Natural killer cell (primary cell): Measurements from ENCODE around the gene SMPD3. TPM values are rescaled to one million over a fixed set of nuclear protein-coding genes. Genes with fewer than 3 reads are reported as not detected.

Experiments
- ATAC-seq, 3 donors: fragments of 150-1000 bp in 2 of 3; fragments of 200-7000 bp in 1 of 3; cut with Tn5 transposase; 1 replicate in 1 of 3; 2 replicates in 2 of 3; pipeline ENCODE4 v1.10.0; 2021; ENCODE audit warnings: mild to moderate bottlenecking in 2 of 3, moderate library complexity in 2 of 3
- DNase-seq, 2 donors: peaks; one replicate each; pipeline versions ENCODE4 v3.0.0 to v3.0.0-alpha.2; 2013 to 2021; ENCODE audit warnings: mixed read lengths in 1 of 2
- H3K27ac ChIP-seq: one replicate; pipeline ENCODE4 v1.5.1; 2013; ENCODE audit warnings: mild to moderate bottlenecking, low read length
- H3K27me3 ChIP-seq: one replicate; pipeline ENCODE4 v1.6.1; 2013; ENCODE audit warnings: low read length; ENCODE audit not compliant: control insufficient read depth, insufficient read depth
- H3K36me3 ChIP-seq: one replicate; pipeline ENCODE4 v1.6.1; 2013; ENCODE audit warnings: low read length; ENCODE audit not compliant: control insufficient read depth, insufficient read depth
- H3K4me1 ChIP-seq: one replicate; pipeline ENCODE4 v1.6.1; 2013; ENCODE audit warnings: low read length; ENCODE audit not compliant: control insufficient read depth, insufficient read depth
- H3K4me3 ChIP-seq: one replicate; pipeline ENCODE4 v1.5.1; 2013; ENCODE audit warnings: low read length
- H3K9me3 ChIP-seq: one replicate; pipeline ENCODE4 v1.6.1; 2013; ENCODE audit warnings: low read length; ENCODE audit not compliant: control insufficient read depth, insufficient read depth
- H3K27ac Mint-ChIP-seq, 2 donors: one replicate each; pipeline ENCODE4 v1.8.0; 2022; ENCODE audit warnings: mild to moderate bottlenecking in 2 of 2, mixed read lengths in 2 of 2, moderate library complexity in 1 of 2
- H3K27me3 Mint-ChIP-seq, 2 donors: one replicate each; pipeline ENCODE4 v1.8.0; 2022; ENCODE audit warnings: low read depth in 2 of 2, mixed read lengths in 2 of 2
- H3K36me3 Mint-ChIP-seq: one replicate; pipeline ENCODE4 v1.8.0; 2022; ENCODE audit warnings: mixed read lengths
- H3K4me1 Mint-ChIP-seq, 2 donors: one replicate each; pipeline ENCODE4 v1.8.0; 2022; ENCODE audit warnings: mixed read lengths in 2 of 2
- H3K4me3 Mint-ChIP-seq: one replicate; pipeline ENCODE4 v1.8.0; 2022; ENCODE audit warnings: mild to moderate bottlenecking, moderate library complexity, mixed read lengths
- H3K9me3 Mint-ChIP-seq, 2 donors: one replicate each; pipeline ENCODE4 v1.8.0; 2022; ENCODE audit warnings: mixed read lengths in 2 of 2
- WGBS: methylation state at CpG from one replicate; pipeline ENCODE4 v1.1.7; 2013; ENCODE audit warnings: missing lambda C conversion rate; ENCODE audit not compliant: insufficient coverage; 5-methylcytosine and 5-hydroxymethylcytosine counted together
- intact Hi-C: fragments of 100-400 bp; cut with micrococcal nuclease; formaldehyde crosslinking; loops from one replicate; pipeline ENCODE4 v1.14.2; 2022
- total RNA-seq, 4 donors: library from RNA; stranded (reverse); fragments of 120-200 nt in 1 of 4; gene quantifications; one replicate each; pipeline versions ENCODE4 v1.2.3 to v1.2.4, GENCODE V29; 2013 to 2022
- TF ChIP-seq, protein P1 (sequence below): fragments of 200-600 bp; IDR thresholded peaks from one replicate; pipeline ENCODE4 v1.8.0; 2022; ENCODE audit warnings: antibody characterized with exemption

The SMPD3 gene
- total RNA-seq, 3 donors from 2014 or later (not counting 1 experiment from before 2014, with no cell fraction given), result 2.4 to 13.3 (median 3.2) TPM

DNA sequence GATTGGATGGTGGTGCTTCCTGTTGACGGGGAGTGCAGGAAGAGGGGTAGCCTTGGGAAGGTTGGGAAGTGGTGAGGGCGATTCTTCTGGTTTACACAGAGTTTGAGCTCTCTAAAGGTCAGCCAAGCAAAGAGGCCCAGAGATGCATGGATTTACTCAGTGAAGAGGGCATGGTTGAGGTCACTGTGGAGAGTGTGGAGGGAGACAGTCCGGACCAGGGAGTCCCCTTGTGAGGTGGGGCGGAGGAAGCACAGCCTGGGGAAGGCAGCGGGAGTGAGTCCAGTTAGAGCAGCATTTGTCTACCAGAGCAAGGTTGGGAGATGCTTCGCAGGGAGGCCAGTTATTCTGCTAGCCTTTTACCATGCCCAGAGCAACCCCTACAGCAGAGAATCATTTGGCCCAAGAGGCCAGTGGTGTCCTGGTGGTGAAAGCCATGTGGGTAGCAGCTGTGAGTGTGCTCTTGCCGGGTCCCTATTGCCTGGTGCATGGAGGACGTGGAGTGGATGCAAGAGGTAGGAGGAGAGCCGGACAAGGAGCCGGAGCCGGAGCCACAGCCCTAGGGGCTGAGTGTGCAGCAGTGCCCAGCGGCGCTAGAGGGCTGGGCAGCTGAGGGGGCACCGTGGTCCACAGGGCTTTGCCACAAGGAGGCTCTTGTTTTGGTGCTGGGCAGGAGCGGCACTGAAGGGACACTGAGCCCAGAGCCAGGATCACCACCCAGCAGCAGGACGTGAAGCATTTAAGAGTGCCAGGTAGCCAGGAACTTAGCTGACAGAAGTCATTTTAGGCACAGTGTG, 109.8 kb downstream of the SMPD3 start:
- Histone ChIP-seq H3K27ac (no peak overlapping the region), H3K9me3 (no peaks in the 10 kb centered on the region), H3K4me3 (no peak overlapping the region), H3K4me1 (no peaks in the 10 kb centered on the region), H3K36me3 (peaks cover 57% of the 10 kb centered on the region), H3K27me3 (no peaks in the 10 kb centered on the region)
- Mint-ChIP-seq H3K27ac (no peak overlapping the region), H3K27me3 (no peaks in the 10 kb centered on the region), H3K36me3 (peaks cover 7% of the 10 kb centered on the region), H3K4me1 (no peaks in the 10 kb centered on the region), H3K9me3 (no peaks in the 10 kb centered on the region), H3K4me3 (no peak overlapping the region)
- WGBS, result 98% methylated on average over 16 of the region's 16 CpGs
- TF ChIP-seq, protein P1, sequence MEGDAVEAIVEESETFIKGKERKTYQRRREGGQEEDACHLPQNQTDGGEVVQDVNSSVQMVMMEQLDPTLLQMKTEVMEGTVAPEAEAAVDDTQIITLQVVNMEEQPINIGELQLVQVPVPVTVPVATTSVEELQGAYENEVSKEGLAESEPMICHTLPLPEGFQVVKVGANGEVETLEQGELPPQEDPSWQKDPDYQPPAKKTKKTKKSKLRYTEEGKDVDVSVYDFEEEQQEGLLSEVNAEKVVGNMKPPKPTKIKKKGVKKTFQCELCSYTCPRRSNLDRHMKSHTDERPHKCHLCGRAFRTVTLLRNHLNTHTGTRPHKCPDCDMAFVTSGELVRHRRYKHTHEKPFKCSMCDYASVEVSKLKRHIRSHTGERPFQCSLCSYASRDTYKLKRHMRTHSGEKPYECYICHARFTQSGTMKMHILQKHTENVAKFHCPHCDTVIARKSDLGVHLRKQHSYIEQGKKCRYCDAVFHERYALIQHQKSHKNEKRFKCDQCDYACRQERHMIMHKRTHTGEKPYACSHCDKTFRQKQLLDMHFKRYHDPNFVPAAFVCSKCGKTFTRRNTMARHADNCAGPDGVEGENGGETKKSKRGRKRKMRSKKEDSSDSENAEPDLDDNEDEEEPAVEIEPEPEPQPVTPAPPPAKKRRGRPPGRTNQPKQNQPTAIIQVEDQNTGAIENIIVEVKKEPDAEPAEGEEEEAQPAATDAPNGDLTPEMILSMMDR, result no peak
- ATAC-seq (no peak), DNase-seq (no peak)
- intact Hi-C loops, result no loop called here

DNA sequence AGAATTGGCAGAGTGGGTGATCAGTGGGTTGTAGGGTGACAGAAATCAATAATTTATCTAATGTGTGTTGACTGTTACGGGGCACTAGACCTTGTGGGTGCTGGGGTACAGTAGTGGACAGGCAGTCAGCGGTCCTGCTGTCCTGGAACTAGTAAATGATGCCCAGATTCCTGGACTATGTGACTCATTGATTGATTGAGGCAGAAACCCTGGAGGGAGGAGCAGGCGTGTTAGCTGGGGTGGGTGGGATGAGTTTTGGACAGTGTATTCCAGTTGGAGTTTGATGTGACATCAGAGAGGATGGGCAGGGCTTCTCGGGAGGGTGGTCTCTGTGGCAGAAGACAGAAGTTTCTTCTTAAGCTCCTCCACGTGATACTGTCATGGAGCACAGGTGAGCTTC, 113.1 kb downstream of the SMPD3 start:
- no peak overlapping the region for H3K4me3 Mint-ChIP-seq
- WGBS, result 97% methylated on average over 4 of the region's 5 CpGs
- H3K27me3 Mint-ChIP-seq, result no peaks in the 10 kb centered on the region
- Histone ChIP-seq H3K4me1 (no peaks in the 10 kb centered on the region), H3K4me3 (no peak overlapping the region), H3K9me3 (no peaks in the 10 kb centered on the region), H3K27me3 (no peaks in the 10 kb centered on the region), H3K27ac (no peak overlapping the region), H3K36me3 (peaks cover 48% of the 10 kb centered on the region)
- ATAC-seq (no peak), DNase-seq (no peak)
- intact Hi-C loops, result no loop called here
- H3K36me3 Mint-ChIP-seq, result no peaks in the 10 kb centered on the region
- no peaks in the 10 kb centered on the region for H3K4me1 Mint-ChIP-seq
- H3K9me3 Mint-ChIP-seq, result no peaks in the 10 kb centered on the region
- TF ChIP-seq, protein P1, result no peak
- H3K27ac Mint-ChIP-seq, result no peak overlapping the region

DNA sequence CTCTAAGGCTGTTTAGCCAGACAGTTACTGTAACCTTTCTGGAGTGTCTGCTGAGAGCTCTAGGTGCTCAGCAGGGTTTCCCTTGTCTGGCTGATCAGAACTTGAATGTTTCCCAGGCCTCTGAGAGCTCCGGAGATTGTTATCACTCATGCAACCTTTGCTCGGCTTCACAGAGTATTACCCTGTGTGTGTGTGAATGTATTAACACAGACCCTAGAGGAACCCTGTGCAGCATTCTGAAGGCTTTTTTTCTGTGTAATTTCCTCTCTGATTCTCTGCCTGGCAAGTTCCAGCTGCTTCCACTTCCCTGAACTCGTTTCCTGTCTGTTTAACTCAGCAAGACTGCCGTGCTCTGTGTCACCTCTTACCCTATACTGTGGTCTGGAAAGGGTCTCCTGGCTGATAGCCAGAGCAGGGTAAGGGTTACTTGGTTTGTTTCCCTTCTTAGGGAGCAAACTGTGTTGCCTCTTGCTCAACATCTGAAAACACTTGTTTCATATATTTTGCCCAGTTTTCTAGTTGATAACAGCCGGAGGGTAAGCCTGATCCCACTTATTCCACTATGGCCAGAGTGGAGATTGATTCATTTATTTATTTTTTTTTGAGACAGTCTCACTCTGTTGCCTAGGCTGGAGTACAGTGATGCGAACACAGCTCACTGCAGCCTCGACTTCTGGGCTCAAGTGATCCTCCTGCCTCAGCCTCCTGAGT, 115.7 kb downstream of the SMPD3 start:
- no peaks in the 10 kb centered on the region for H3K27me3 Mint-ChIP-seq
- TF ChIP-seq, protein P1, result no peak
- 48% methylated on average over 6 of the region's 7 CpGs for WGBS
- Histone ChIP-seq H3K4me3 (no peak overlapping the region), H3K27ac (no peak overlapping the region), H3K36me3 (peaks cover 25% of the 10 kb centered on the region), H3K9me3 (no peaks in the 10 kb centered on the region), H3K27me3 (no peaks in the 10 kb centered on the region), H3K4me1 (peaks cover 3% of the 10 kb centered on the region)
- H3K9me3 Mint-ChIP-seq, result no peaks in the 10 kb centered on the region
- no peaks in the 10 kb centered on the region for H3K36me3 Mint-ChIP-seq
- ATAC-seq, result no peak
- DNase-seq, result no peak
- no peak overlapping the region for H3K4me3 Mint-ChIP-seq
- peaks cover 6% of the 10 kb centered on the region in 2 donors for H3K4me1 Mint-ChIP-seq
- intact Hi-C loops, result no loop called here
- H3K27ac Mint-ChIP-seq, result peak overlapping the region in 1 of 2 donors; percentile 37
